D721Med (cell line): ENCODE measurements around the gene CEACAM16.
"Not testable (repeated sequence)": the region's sequence is repeated elsewhere in the genome, so short reads cannot be mapped to it uniquely, and the experiment has no call there.

Experiments used
- DNase-seq: peaks from one replicate; pipeline ENCODE4 v3.0.0; 2011; ENCODE audit warnings: low spot score; ENCODE audit not compliant: insufficient read length
- FAIRE-seq: peaks from 2 replicates; lab custom pipeline; 2011; peaks lifted over from hg19 to GRCh38; lab: Jason Lieb, UNC
- CTCF ChIP-seq: IDR thresholded peaks from 2 replicates; pipeline ENCODE4 v1.5.1; 2012; ENCODE audit warnings: mild to moderate bottlenecking, control low read depth; ENCODE audit not compliant: insufficient read depth; ENCODE audit errors: missing control alignments

CEACAM16 gene

GRCh38 chr19:44717603-44718002 lies 18.7 kb downstream of the CEACAM16 start:
- FAIRE-seq, result no peak
- DNase-seq, result no peak
- TF ChIP-seq CTCF, result no peak

- FAIRE-seq (no peak), DNase-seq (no peak)
- no peak for TF ChIP-seq CTCF
Measured at GRCh38 chr19:44718441-44719261, 19.7 kb downstream of the CEACAM16 start.

GRCh38 chr19:44719262-44719701 lies 20.3 kb downstream of the CEACAM16 start:
- TF ChIP-seq CTCF, result no peak
- FAIRE-seq (no peak), DNase-seq (no peak)

GRCh38 chr19:44720396-44720795 lies 21.4 kb downstream of the CEACAM16 start:
- FAIRE-seq, result not testable (repeated sequence)

GRCh38 chr19:44720945-44721344 lies 22.0 kb downstream of the CEACAM16 start:
- no peak for DNase-seq
- no peak for TF ChIP-seq CTCF
- no peak for FAIRE-seq

More at GRCh38 chr19:44720396-44720795, 21.4 kb downstream of the CEACAM16 start:
- DNase-seq, result not testable (repeated sequence)

- not testable (repeated sequence) for DNase-seq, FAIRE-seq
Measured at GRCh38 chr19:44721369-44721768, 22.4 kb downstream of the CEACAM16 start.

- no peak for TF ChIP-seq CTCF
- DNase-seq, result no peak
- FAIRE-seq, result no peak
Measured at GRCh38 chr19:44722131-44723121, 23.5 kb downstream of the CEACAM16 start.
